Sigmoid colon (tissue), 7 donors: ENCODE measurements around the gene TSTD2. TPM values are rescaled to one million over a fixed set of nuclear protein-coding genes. Genes with fewer than 3 reads are reported as not detected.
"Not testable (repeated sequence)": the region's sequence is repeated elsewhere in the genome, so short reads cannot be mapped to it uniquely, and the experiment has no call there.

Source experiments
- DNase-seq: peaks from one replicate; pipeline ENCODE4 v3.0.0-alpha.2; 2019
- H3K27ac ChIP-seq, 4 donors: fragments of 200-600 bp; sonication (generic); one replicate each; pipeline ENCODE4 v1.5.1; 2016 to 2019; ENCODE audit warnings: mild to moderate bottlenecking in 1 of 4
- H3K27me3 ChIP-seq, 3 donors: fragments of 200-600 bp; sonication (generic); one replicate each; pipeline ENCODE4 v1.5.1; 2019; ENCODE audit warnings: mild to moderate bottlenecking in 1 of 3
- H3K36me3 ChIP-seq, 4 donors: fragments of 200-600 bp; sonication (generic); one replicate each; pipeline ENCODE4 v1.5.1; 2016 to 2019
- H3K4me1 ChIP-seq, 4 donors: fragments of 200-600 bp; sonication (generic); one replicate each; pipeline ENCODE4 v1.5.1; 2017 to 2019
- H3K4me3 ChIP-seq, 4 donors: fragments of 200-600 bp; sonication (generic); one replicate each; pipeline ENCODE4 v1.5.1; 2017 to 2019; ENCODE audit warnings: mild to moderate bottlenecking in 2 of 4, moderate library complexity in 1 of 4
- H3K9me3 ChIP-seq, 4 donors: fragments of 200-600 bp in 3 of 4; sonication (generic) in 3 of 4; one replicate each; pipeline versions ENCODE4 v1.5.1 to v1.6.1; 2013 to 2019
- CTCF ChIP-seq, 4 experiments: fragments of 450-650 bp in 3 of 4; fragments of 200-600 bp in 1 of 4; IDR thresholded peaks; one replicate each; pipeline ENCODE4 v1.5.1; 2016 to 2019; ENCODE audit warnings: antibody characterized with exemption in 4 of 4, mild to moderate bottlenecking in 3 of 4, moderate library complexity in 2 of 4
- EP300 ChIP-seq, 4 donors: sonication (generic); formaldehyde crosslinking; IDR thresholded peaks; one replicate each; pipeline ENCODE4 v1.6.1; 2017; ENCODE audit warnings: antibody characterized with exemption in 4 of 4
- POLR2A ChIP-seq, 2 donors: fragments of 450-650 bp; IDR thresholded peaks; one replicate each; pipeline ENCODE4 v1.6.1; 2016; ENCODE audit warnings: antibody characterized with exemption in 2 of 2, mild to moderate bottlenecking in 2 of 2, moderate library complexity in 2 of 2
- POLR2AphosphoS5 ChIP-seq, 4 donors: sonication (generic); formaldehyde crosslinking; IDR thresholded peaks; one replicate each; pipeline ENCODE4 v1.6.1; 2017; ENCODE audit warnings: antibody characterized with exemption in 4 of 4
- WGBS, 2 donors: extraction: QIAGEN DNeasy Blood & Tissue Kit; methylation state at CpG; one replicate each; pipeline ENCODE4 v1.1.7; 2013; 5-methylcytosine and 5-hydroxymethylcytosine counted together
- intact Hi-C: fragments of 100-400 bp; cut with DNase I; formaldehyde crosslinking; loops from one replicate; pipeline ENCODE4 v1.15.1; 2023
- polyA plus RNA-seq, 3 donors: library from polyadenylated mRNA; stranded (reverse); fragments of 200-250 nt; gene quantifications; one replicate each; pipeline ENCODE4 v1.2.3, GENCODE V29; 2013
- total RNA-seq, 4 donors: library from RNA; depleted of rRNA; stranded (reverse); fragments of >200 nt; gene quantifications; one replicate each; pipeline ENCODE4 v1.1.0, GENCODE V29; 2016
- donor health status: healthy with polysubstance abuse.
- donor health status: Bipolar disorder and iron deficiency.
- donor health status: healthy.

Gene TSTD2
- total and polyA plus RNA-seq, 7 donors = 8.4 to 31.2 (median 15.5) TPM

GRCh38 chr9:97591535-97591934 lies 41.6 kb downstream of the TSTD2 start:
- intact Hi-C loops = loop anchor here (5.0 kb wide), 2 partner anchors 59 to 74 kb away; no protein-coding TSS in a partner anchor
- 88 to 92% methylated on average over 6 of the region's 6 CpGs for WGBS, 2 donors
- TF ChIP-seq POLR2AphosphoS5 (IDR thresholded peaks at IDR 0.05) (no peak), POLR2A (IDR thresholded peaks at IDR 0.05) (no peak), CTCF (IDR thresholded peaks at IDR 0.05) (no peak), EP300 (IDR thresholded peaks at IDR 0.05) (no peak)
- H3K4me1 ChIP-seq = peaks cover 0 to 30% (median 25%) of the 10 kb centered on the region in 4 donors
- H3K27me3 ChIP-seq = no peaks in the 10 kb centered on the region
- no peak overlapping the region for H3K27ac ChIP-seq
- H3K4me3 ChIP-seq = no peak overlapping the region
- H3K36me3 ChIP-seq = peaks cover 0 to 33% (median 6%) of the 10 kb centered on the region in 4 donors
- DNase-seq = no peak
- H3K9me3 ChIP-seq = no peaks in the 10 kb centered on the region

GRCh38 chr9:97586909-97587308 lies 46.3 kb downstream of the TSTD2 start:
- H3K4me1 ChIP-seq, H3K27ac ChIP-seq, H3K27me3 ChIP-seq, H3K4me3 ChIP-seq, DNase-seq, H3K9me3 ChIP-seq: not testable (repeated sequence)
- WGBS, 2 donors = 92 to 96% methylated on average over 7 of the region's 7 CpGs
- H3K36me3 ChIP-seq = peaks cover 0 to 21% (median 2%) of the 10 kb centered on the region in 4 donors
- intact Hi-C loops = loop anchor here (1.0 kb wide), 1 partner anchor 10 kb away; no protein-coding TSS in a partner anchor

GRCh38 chr9:97584778-97585177 lies 48.4 kb downstream of the TSTD2 start:
- intact Hi-C loops, H3K9me3 ChIP-seq, H3K27ac ChIP-seq, H3K4me1 ChIP-seq, DNase-seq, H3K27me3 ChIP-seq, H3K4me3 ChIP-seq: not testable (repeated sequence)
- no CpG with 5 or more reads among the region's 2 CpGs for WGBS, 2 donors
- peaks cover 0 to 12% (median 0%) of the 10 kb centered on the region in 4 donors for H3K36me3 ChIP-seq

- intact Hi-C loops = not testable (repeated sequence)
These were observed 51.6 kb downstream of the TSTD2 start for GRCh38 chr9:97581590-97581989.

GRCh38 chr9:97579914-97580313 lies 53.3 kb downstream of the TSTD2 start:
- 60 to 69% methylated on average over 2 of the region's 2 CpGs for WGBS, 2 donors
- H3K36me3 ChIP-seq = peaks cover 0 to 8% (median 2%) of the 10 kb centered on the region in 4 donors
- H3K27me3 ChIP-seq = no peaks in the 10 kb centered on the region
- no peak for DNase-seq
- H3K27ac ChIP-seq = no peak overlapping the region
- intact Hi-C loops = no loop called here
- H3K9me3 ChIP-seq = no peaks in the 10 kb centered on the region
- TF ChIP-seq POLR2AphosphoS5 (IDR thresholded peaks at IDR 0.05) = no peak
- TF ChIP-seq CTCF (IDR thresholded peaks at IDR 0.05) = no peak
- H3K4me3 ChIP-seq = no peak overlapping the region
- no peaks in the 10 kb centered on the region for H3K4me1 ChIP-seq

More at GRCh38 chr9:97581590-97581989, 51.6 kb downstream of the TSTD2 start:
- H3K9me3 ChIP-seq, H3K4me1 ChIP-seq, H3K27ac ChIP-seq, H3K36me3 ChIP-seq, H3K4me3 ChIP-seq, H3K27me3 ChIP-seq, DNase-seq: not testable (repeated sequence)
- WGBS, 2 donors = 67 to 89% methylated on average over 1 of the region's 3 CpGs

GRCh38 chr9:97578846-97579245 lies 54.3 kb downstream of the TSTD2 start:
- Histone ChIP-seq H3K36me3 (peaks cover 0 to 18% (median 3%) of the 10 kb centered on the region in 4 donors), H3K4me3 (no peak overlapping the region), H3K4me1 (no peaks in the 10 kb centered on the region), H3K27me3 (no peaks in the 10 kb centered on the region), H3K27ac (no peak overlapping the region), H3K9me3 (no peaks in the 10 kb centered on the region)
- DNase-seq = peak; percentile 41
- WGBS, 2 donors = 86 to 87% methylated on average over 5 of the region's 5 CpGs
- intact Hi-C loops = no loop called here
- no peak for TF ChIP-seq EP300 (IDR thresholded peaks at IDR 0.05)
- no peak for TF ChIP-seq POLR2A (IDR thresholded peaks at IDR 0.05)
- no peak for TF ChIP-seq POLR2AphosphoS5 (IDR thresholded peaks at IDR 0.05)
- no peak for TF ChIP-seq CTCF (IDR thresholded peaks at IDR 0.05)
